ENCODE data around the gene ERMAP. TPM values are rescaled to one million over a fixed set of nuclear protein-coding genes. Genes with fewer than 3 reads are reported as not detected.

Gene ERMAP
- total and polyA plus RNA-seq, 9 of the 15 experiments (the other 6 are each of a cell fraction or from before 2014, with no cell fraction given): 8.0 to 31.4 (median 22.5) TPM

DNA sequence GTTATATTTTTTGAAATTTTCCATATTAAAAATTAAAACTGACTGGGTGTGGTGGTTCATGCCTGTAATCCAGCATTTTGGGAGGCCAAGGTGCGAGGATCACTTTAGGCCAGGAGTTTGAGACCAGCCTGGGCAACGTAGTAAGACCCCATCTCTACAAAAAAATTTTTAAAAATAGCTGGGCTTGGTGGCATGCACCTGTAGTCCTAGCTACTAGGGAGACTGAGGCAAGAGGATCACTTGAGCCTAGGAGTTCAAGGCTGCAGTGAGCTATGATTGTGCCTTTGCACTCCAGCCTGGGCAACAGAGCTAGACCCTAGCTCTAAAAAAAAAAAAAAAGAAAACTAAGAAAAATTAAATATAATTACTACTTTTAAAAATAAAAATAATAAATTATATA is 4.8 kb downstream of the ERMAP start:
- in situ Hi-C loops (cut with MboI) (no loop called here), intact Hi-C loops (cut with micrococcal nuclease) (loop anchor here (5.0 kb wide), 1 partner anchor 141 kb away; no protein-coding TSS in a partner anchor)
- Histone ChIP-seq H3K79me2 (ENCODE audit: control insufficient read depth, insufficient read depth, low read length) (peaks cover 42% of the 10 kb centered on the region), H4K20me1 (replicated peaks; ENCODE audit: control insufficient read depth, insufficient read depth, low read length) (no peaks in the 10 kb centered on the region), H3K27me3 (ENCODE audit: control insufficient read depth in 2 of 2, insufficient read depth in 2 of 2, low read length in 2 of 2) (no peaks in the 10 kb centered on the region), H3K9me1 (ENCODE audit: control insufficient read depth, insufficient read depth, low read length) (no peaks in the 10 kb centered on the region), H2AFZ (ENCODE audit: low read depth, low read length) (no peak overlapping the region), H3K4me3 (no peak overlapping the region), H3K36me3 (ENCODE audit: control insufficient read depth, insufficient read depth, low read length) (no peaks in the 10 kb centered on the region), H3K4me1 (replicated peaks in 1 of 2; ENCODE audit: control insufficient read depth in 2 of 2, insufficient read depth in 2 of 2, low read length in 2 of 2) (peaks cover 20 to 63% of the 10 kb centered on the region in 2 experiments), H3K4me2 (ENCODE audit: insufficient read depth, low read length) (no peak overlapping the region), H3K9ac (ENCODE audit: insufficient read depth in 1 of 2, low read depth in 2 of 2, low read length in 2 of 2) (no peak overlapping the region), H3K27ac (ENCODE audit: extremely low read depth, low read depth, low read length) (no peak overlapping the region), H3K9me3 (replicated peaks; ENCODE audit: control insufficient read depth, insufficient read depth, low read depth, low read length) (no peaks in the 10 kb centered on the region)
- DNase-seq (ENCODE audit: extremely low read depth in 1 of 4, low spot score in 3 of 4) (no peak), FAIRE-seq (no peak), ATAC-seq (no peak)
- ChIA-PET CTCF (ENCODE audit: low intra/inter-chr PET ratio) (no interaction called here), POLR2A (interaction anchor here (1.0 to 8.7 kb wide), 6 partner anchors 9 to 135 kb away, joined by 3 to 76 read pairs (median 4); partner anchors contain the start of gene ZNF691)
- WGBS (ENCODE audit: insufficient coverage, low coverage, missing lambda C conversion rate): 92% methylated on average over 2 of the region's 2 CpGs
- no TSS peak for BruUV-seq (replicated peaks)
- no peak for TF ChIP-seq ZNF224 (CRISPR knock-in tag; IDR thresholded peaks at IDR 0.05)
- 0 out of 4 replicates have a peak, but pooled peaks of 1 of the 2 experiments have one; percentile 43 for TF ChIP-seq HDAC1 (IDR thresholded peaks at IDR 0.05)
- peak; percentile 70; the same call in 1 of the 2 replicates for TF ChIP-seq BCOR (IDR thresholded peaks at IDR 0.05)
- peak; percentile 56 for TF ChIP-seq RBM25 (IDR thresholded peaks at IDR 0.05; ENCODE audit: low read depth, low read length, severe bottlenecking)
- peak; percentile 96 for TF ChIP-seq ZNF121 (CRISPR knock-in tag; conservative IDR thresholded peaks at IDR 0.05)

Data from K562 (cell line).